Epithelial cell of esophagus (primary cell): ENCODE data around the gene XRCC5.

ENCODE experiments used
- DNase-seq: peaks from one replicate; pipeline ENCODE4 v3.0.0; 2010; ENCODE audit warnings: low read depth
- H3K4me3 ChIP-seq: 2 replicates; pipeline ENCODE4 v1.5.1; 2011; ENCODE audit warnings: mild to moderate bottlenecking, low read length, control low read depth
- TF ChIP-seq, protein P1 (sequence below): IDR thresholded peaks from 2 replicates; pipeline ENCODE4 v1.5.1; 2011; ENCODE audit warnings: low read depth, mild to moderate bottlenecking, low read length, control low read depth, inconsistent platforms; ENCODE audit not compliant: insufficient read depth; ENCODE audit errors: missing control alignments

Gene XRCC5

DNA sequence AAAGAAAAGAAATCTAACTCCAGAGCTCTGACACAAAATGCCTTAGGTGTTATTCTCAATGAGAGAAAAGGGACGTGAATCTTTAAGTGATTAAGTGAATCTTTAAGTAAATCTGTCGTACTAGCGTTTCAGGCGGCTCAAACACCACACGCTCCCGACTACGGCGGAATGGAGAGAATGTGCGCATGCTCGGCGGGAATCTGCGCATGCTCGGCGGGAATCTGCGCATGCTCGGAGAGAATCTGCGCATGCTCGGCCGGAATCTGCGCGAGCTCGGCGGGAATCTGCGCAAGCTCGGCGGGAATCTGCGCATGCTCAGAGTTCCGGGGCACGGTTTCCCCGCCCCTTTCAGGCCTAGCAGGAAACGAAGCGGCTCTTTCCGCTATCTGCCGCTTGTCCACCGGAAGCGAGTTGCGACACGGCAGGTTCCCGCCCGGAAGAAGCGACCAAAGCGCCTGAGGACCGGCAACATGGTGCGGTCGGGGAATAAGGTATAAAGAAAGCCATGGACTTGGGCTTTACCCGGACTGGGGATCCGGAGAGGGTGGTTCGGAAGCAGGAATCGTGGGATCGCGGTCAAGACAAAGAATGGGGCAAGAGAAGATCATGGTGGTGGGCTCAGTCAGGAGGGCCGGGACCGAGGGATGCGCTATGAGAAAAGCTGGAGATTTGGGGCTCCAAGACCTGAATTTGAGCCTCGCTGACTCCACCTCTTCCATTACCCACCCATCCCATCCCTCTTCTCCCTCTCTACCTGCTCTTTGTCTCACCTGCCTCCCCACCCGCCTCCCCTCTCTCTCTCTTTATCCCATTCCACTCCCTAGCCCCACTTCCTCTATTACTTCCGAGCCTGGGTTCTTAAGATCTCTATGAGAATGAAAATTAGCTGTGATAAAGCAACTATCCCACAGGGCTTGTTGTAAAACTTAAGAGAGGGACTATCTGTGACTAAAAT lies at the start of gene XRCC5:
TSS of gene XRCC5 (plus strand) at position 382 of the 955 bp plus-strand sequence. CDS start at position 471, 89 bp downstream.
- TF ChIP-seq, protein P1, sequence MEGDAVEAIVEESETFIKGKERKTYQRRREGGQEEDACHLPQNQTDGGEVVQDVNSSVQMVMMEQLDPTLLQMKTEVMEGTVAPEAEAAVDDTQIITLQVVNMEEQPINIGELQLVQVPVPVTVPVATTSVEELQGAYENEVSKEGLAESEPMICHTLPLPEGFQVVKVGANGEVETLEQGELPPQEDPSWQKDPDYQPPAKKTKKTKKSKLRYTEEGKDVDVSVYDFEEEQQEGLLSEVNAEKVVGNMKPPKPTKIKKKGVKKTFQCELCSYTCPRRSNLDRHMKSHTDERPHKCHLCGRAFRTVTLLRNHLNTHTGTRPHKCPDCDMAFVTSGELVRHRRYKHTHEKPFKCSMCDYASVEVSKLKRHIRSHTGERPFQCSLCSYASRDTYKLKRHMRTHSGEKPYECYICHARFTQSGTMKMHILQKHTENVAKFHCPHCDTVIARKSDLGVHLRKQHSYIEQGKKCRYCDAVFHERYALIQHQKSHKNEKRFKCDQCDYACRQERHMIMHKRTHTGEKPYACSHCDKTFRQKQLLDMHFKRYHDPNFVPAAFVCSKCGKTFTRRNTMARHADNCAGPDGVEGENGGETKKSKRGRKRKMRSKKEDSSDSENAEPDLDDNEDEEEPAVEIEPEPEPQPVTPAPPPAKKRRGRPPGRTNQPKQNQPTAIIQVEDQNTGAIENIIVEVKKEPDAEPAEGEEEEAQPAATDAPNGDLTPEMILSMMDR, result no peak
- peak within 1 kb of the TSS; percentile 96 for H3K4me3 ChIP-seq
- peak; percentile 97 for DNase-seq

GRCh38 chr2:216064014-216064630 lies 45.0 kb upstream of the XRCC5 start:
- TF ChIP-seq, protein P1, result no peak
- no peak overlapping the region for H3K4me3 ChIP-seq
- no peak for DNase-seq

DNA sequence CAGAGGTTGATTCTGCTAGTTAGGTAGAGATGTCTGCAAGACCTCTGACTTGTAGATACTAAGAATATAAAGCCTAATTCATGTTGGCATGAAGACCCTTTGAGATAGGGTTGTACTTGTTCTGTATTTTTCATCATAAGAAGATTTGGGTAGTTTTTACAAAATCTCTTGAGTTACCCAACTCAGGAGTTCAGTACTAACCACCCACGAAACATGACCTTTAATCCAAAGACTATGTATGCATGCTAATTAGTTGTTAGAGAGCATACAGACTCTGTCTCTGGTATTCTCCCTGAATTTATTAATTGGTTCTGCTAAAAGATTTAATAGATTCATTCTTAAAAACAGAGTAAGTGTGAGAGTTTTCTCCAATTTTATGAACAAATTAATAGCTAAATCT lies 44.5 kb upstream of the XRCC5 start:
- DNase-seq, result no peak
- no peak overlapping the region for H3K4me3 ChIP-seq
- TF ChIP-seq, protein P1, result no peak

- TF ChIP-seq, protein P1, result no peak
- peak; percentile 29 for DNase-seq
Observed at GRCh38 chr2:216066230-216066629, 42.9 kb upstream of the XRCC5 start.

GRCh38 chr2:216069028-216069427 lies 40.1 kb upstream of the XRCC5 start:
- no peak for DNase-seq
- TF ChIP-seq, protein P1, result no peak
- H3K4me3 ChIP-seq, result no peak overlapping the region

More at GRCh38 chr2:216066230-216066629, 42.9 kb upstream of the XRCC5 start:
- no peak overlapping the region for H3K4me3 ChIP-seq

DNA sequence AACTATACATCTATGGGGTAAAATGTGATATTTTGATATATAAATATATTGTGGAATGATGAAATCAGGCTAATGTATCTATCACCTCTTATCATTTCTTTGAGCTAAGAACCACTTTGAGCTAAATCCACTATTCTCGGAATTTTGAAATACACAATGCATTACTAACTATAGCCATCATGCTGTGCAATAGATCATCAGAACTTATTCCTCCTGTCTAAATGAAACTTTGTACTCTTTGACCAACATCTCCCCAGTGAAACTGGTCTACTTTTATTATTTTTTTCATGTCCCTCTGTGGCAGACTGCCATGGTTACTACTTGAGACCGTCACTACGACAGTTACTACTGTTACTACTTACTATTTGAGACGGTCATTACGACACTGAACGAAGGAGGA lies 39.0 kb upstream of the XRCC5 start:
- H3K4me3 ChIP-seq, result no peak overlapping the region
- TF ChIP-seq, protein P1, result no peak
- no peak for DNase-seq
